ENCODE measurements around the gene ERC2.
A peak's percentile ranks its signal among the peaks of the same experiment; 100 is the strongest.

The ERC2 gene

DNA sequence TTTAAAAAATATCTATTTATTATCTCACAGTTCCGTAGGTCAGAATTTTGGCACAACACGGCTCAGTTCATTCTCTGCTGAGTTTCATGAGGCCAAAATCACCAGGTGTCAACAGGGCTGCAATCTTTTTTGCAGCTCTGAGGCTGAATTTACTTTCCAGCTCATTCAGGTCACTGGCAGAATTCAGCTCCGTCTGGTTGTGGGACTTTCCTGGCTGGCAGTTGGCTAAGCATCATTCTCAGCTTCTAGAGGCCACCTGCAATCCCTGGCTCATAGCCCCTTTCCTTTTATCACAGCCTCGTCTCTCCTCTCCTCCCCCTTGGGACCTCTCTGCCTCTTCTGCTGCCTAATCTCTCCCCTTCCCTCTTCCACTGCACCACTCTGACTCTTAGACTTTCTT lies 807.1 kb downstream of the ERC2 start:
- no peak overlapping the region for H3K4me3 Mint-ChIP-seq
- H3K9me3 Mint-ChIP-seq, result no peaks in the 10 kb centered on the region
- H3K27ac Mint-ChIP-seq, result no peak overlapping the region
- H3K36me3 Mint-ChIP-seq, result no peaks in the 10 kb centered on the region
- H3K4me1 Mint-ChIP-seq, result peaks cover 7% of the 10 kb centered on the region
- CTCF ChIA-PET, result no interaction called here
- no peak for DNase-seq
- peaks cover 2% of the 10 kb centered on the region for H3K27me3 Mint-ChIP-seq

DNA sequence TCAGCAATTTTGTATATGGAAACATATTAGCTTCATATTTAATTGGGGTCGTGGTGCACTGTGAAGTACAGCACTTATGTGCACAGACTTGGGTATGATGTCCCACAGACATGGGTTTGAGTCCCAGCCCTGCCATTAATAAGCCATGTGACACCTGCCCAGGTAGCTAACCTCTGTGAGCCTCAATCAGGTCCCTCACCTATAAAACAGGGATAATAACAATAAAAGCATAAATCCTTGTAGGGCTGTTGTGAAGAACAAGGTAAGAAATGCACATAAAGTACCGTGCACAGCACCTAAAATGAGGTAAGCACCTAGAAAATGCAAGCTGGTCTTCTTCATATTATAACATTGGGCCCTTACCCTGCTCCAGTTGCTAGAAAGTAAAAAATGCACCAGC lies 807.6 kb downstream of the ERC2 start:
- no peaks in the 10 kb centered on the region for H3K36me3 Mint-ChIP-seq
- no peak overlapping the region for H3K27ac Mint-ChIP-seq
- CTCF ChIA-PET, result no interaction called here
- peaks cover 7% of the 10 kb centered on the region for H3K4me1 Mint-ChIP-seq
- no peak for DNase-seq
- H3K27me3 Mint-ChIP-seq, result no peaks in the 10 kb centered on the region
- H3K4me3 Mint-ChIP-seq, result no peak overlapping the region
- no peaks in the 10 kb centered on the region for H3K9me3 Mint-ChIP-seq

DNA sequence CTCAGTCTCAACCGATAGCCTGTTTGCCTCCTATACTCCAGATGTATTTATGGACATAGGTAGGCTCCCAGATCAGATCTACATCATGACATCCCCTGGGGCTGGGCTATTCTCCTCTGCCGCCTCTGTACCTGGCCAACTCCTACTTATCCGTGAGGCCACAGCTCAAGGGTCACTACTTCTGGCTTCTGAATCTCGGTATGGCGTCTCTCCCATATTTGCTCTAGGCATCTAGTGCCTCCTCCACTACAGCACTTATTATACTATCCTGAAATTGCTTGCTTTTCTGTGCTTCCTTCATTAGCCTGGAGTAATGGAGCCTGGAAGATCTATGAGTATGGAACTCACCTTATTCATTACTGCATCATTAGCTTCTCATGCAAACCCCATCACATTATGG lies 808.6 kb downstream of the ERC2 start:
- no peaks in the 10 kb centered on the region for H3K27me3 Mint-ChIP-seq
- H3K9me3 Mint-ChIP-seq, result no peaks in the 10 kb centered on the region
- H3K4me3 Mint-ChIP-seq, result no peak overlapping the region
- no peak for DNase-seq
- peaks cover 10% of the 10 kb centered on the region for H3K4me1 Mint-ChIP-seq
- CTCF ChIA-PET, result no interaction called here
- no peak overlapping the region for H3K27ac Mint-ChIP-seq
- H3K36me3 Mint-ChIP-seq, result no peaks in the 10 kb centered on the region

DNA sequence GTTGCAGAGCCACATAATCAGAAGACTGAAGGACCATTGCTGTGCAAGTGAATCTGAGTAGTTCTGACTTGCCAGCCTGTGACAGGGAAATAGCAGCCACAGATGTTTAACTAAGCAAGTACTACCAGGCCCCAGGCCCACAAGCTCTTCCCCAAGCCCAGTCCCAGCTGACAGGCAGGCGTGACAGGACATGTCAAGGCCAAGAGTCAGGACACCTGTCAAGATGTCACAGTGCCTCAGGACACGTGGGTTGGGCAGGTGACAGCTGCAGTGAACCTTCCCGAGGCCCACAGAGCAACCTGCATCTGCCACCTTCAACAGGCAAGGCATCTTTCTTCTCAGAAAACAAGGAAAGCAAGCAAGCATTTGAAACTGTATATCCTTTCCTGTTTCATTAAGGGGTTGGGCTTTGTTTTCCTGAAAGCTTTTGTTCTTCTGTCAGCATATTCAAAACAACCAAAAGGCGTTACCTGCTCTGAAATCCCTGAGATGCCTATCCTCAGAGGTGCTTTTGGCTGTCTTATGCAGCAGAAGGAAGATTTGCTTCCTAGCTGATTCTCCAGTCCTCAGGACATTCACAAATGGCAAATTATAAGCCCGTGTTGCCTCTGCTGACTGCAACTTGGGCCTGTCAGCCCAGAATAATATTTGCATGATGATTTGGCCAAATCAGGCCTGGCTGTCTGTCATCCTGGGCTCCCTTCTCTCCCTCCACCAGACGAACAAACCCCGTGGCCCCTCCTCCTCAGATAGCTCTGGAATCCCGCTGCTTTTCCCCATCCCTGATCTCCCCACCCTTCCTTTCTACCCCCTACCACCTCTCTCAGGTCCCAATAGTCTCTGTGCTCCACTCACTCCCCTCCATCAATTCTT lies 809.3 kb downstream of the ERC2 start:
- H3K27me3 Mint-ChIP-seq, result no peaks in the 10 kb centered on the region
- H3K4me3 Mint-ChIP-seq, result no peak overlapping the region
- H3K9me3 Mint-ChIP-seq, result no peaks in the 10 kb centered on the region
- H3K27ac Mint-ChIP-seq, result no peak overlapping the region
- DNase-seq, result no peak
- CTCF ChIA-PET, result no interaction called here
- peaks cover 10% of the 10 kb centered on the region for H3K4me1 Mint-ChIP-seq
- H3K36me3 Mint-ChIP-seq, result no peaks in the 10 kb centered on the region

DNA sequence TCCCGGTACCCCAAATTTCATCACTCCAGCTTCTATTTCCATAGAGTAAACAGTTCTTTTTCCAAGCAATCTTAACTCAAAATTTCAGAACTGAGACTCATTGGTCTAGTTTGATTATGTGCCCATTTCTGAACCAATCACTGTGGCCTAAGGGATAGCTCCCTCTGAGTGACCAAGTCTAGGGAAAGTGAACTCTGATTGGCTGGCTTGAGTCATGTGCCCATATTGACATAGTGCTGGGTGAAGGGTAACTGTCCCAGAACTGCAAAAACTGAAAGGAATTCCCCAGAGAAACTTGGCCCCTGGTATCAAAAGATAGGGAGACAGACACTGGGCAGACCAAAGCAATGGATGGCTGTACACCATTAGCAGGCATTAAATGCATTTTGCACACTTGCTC lies 810.0 kb downstream of the ERC2 start:
- H3K9me3 Mint-ChIP-seq, result no peaks in the 10 kb centered on the region
- CTCF ChIA-PET, result no interaction called here
- no peak overlapping the region for H3K4me3 Mint-ChIP-seq
- H3K27ac Mint-ChIP-seq, result no peak overlapping the region
- no peak for DNase-seq
- no peaks in the 10 kb centered on the region for H3K36me3 Mint-ChIP-seq
- H3K27me3 Mint-ChIP-seq, result no peaks in the 10 kb centered on the region
- peaks cover 13% of the 10 kb centered on the region for H3K4me1 Mint-ChIP-seq

DNA sequence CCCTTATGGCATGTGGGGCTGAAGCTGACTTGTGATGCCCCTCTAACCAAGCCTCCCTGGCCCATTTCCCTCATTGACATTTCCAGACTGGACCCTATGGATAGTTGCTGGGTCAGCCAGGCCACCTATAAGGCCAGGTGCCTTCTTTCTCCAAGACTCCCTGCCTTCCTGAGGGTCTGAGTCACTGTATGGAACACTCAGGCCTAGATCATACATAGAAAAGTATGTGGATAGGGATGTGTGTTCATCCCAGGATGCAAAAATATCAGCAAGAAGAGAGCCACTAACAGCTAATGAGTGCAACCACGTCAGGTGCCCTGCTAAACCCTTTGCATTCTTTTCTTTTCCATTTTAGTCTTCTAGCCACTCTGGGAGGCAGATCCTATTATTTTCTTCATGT lies 812.7 kb downstream of the ERC2 start:
- H3K4me3 Mint-ChIP-seq, result no peak overlapping the region
- CTCF ChIA-PET, result no interaction called here
- H3K27me3 Mint-ChIP-seq, result no peaks in the 10 kb centered on the region
- H3K9me3 Mint-ChIP-seq, result no peaks in the 10 kb centered on the region
- H3K36me3 Mint-ChIP-seq, result no peaks in the 10 kb centered on the region
- H3K27ac Mint-ChIP-seq, result no peak overlapping the region
- peaks cover 13% of the 10 kb centered on the region for H3K4me1 Mint-ChIP-seq
- no peak for DNase-seq

DNA sequence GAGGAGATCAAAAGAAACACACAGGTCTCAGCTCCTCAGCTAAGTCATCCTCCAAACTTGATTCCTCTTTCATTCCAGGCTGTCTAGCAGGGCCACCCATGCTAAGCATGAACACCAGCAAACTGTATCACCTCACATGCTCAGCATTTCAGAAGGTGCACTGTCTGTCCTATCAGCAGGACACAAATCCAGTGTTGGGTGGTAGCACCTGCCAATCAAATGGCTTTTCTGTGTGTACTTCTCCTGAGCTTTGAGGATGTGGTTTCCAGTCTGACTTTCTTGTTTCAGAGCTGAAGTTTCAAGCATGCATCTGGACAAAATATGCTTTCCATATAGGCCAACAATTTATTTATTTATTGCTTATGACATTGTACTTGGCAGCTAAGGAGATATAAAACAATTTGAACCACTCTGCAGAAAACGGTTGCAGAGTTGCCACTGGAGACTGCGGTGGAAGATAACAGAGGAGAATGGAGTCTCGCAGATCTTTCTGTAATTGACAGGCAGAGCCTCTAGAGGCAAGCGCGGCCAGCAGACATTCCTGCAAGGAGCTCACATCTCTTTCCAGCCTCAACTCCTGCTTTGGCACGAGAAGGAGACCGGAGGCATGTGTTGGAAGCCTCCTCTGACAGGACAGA lies 814.0 kb downstream of the ERC2 start:
- Mint-ChIP-seq H3K4me3 (no peak overlapping the region), H3K36me3 (no peaks in the 10 kb centered on the region), H3K4me1 (peaks cover 13% of the 10 kb centered on the region), H3K27ac (no peak overlapping the region), H3K9me3 (no peaks in the 10 kb centered on the region), H3K27me3 (no peaks in the 10 kb centered on the region)
- DNase-seq, result peak; percentile 32
- CTCF ChIA-PET, result no interaction called here

DNA sequence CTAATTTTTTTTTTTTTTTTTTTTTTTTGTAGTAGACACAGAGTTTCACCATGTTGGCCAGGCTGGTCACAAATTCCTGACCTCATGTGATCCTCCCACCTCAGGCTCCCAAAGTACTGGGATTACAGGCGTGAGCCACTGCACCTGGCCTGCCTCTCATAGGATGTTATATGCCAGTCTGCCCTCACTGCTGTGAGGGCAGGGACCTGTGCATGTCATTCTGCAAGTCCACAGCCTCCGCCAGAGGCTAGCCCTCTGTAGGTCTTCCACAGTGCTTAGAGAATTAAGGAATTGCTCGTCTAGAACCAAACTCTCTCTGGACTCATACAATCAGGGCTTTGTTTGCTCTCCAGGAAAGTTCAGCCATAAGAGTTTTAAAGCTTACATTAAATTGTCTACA lies 817.3 kb downstream of the ERC2 start:
- no peak for DNase-seq
- Mint-ChIP-seq H3K36me3 (no peaks in the 10 kb centered on the region), H3K27ac (no peak overlapping the region), H3K27me3 (no peaks in the 10 kb centered on the region), H3K9me3 (no peaks in the 10 kb centered on the region), H3K4me3 (no peak overlapping the region), H3K4me1 (peaks cover 13% of the 10 kb centered on the region)
- CTCF ChIA-PET, result no interaction called here

DNA sequence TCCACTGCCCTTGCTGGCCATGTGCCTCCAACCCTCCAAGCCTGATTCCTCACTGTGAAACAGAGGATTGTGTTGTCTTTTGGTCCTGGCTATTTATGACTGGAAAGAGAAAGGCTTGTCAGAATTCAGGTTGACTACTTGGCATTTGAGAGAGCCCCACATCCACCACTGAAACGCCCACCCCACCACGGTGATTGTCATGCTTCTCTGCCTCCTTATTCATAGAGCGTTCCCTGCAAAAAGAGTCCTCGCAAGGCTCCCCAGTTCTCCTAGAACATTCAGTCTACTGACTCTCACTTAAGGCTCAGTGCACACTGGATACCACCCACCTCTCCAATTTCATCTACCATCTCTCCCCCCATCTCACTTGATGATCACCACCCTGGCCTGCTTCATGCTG lies 818.3 kb downstream of the ERC2 start:
- H3K27me3 Mint-ChIP-seq, result no peaks in the 10 kb centered on the region
- no peak for DNase-seq
- peaks cover 11% of the 10 kb centered on the region for H3K4me1 Mint-ChIP-seq
- no peak overlapping the region for H3K27ac Mint-ChIP-seq
- CTCF ChIA-PET, result no interaction called here
- H3K4me3 Mint-ChIP-seq, result no peak overlapping the region
- no peaks in the 10 kb centered on the region for H3K36me3 Mint-ChIP-seq
- H3K9me3 Mint-ChIP-seq, result no peaks in the 10 kb centered on the region

DNA sequence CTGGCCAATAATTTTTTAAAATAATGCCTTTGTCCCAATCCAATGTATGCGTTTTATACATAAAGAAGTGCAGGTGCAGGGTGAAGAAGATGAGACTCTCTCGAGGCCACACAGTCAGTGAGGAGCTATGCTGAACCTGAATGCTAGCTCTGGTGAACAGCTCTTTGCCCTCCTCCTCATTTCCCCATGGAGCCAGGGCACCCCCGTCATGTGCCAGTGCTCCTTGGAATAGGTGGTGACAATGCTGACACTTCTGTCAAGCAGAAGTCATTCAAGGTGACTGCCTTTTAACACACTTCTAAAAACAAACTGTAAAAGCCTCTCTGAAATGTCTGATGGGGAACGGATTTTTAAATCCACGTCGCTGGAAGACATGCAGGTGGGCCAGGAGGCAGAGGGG lies 818.7 kb downstream of the ERC2 start:
- CTCF ChIA-PET, result no interaction called here
- no peaks in the 10 kb centered on the region for H3K27me3 Mint-ChIP-seq
- H3K4me1 Mint-ChIP-seq, result peaks cover 7% of the 10 kb centered on the region
- no peak for DNase-seq
- H3K27ac Mint-ChIP-seq, result no peak overlapping the region
- no peak overlapping the region for H3K4me3 Mint-ChIP-seq
- no peaks in the 10 kb centered on the region for H3K9me3 Mint-ChIP-seq
- no peaks in the 10 kb centered on the region for H3K36me3 Mint-ChIP-seq

DNA sequence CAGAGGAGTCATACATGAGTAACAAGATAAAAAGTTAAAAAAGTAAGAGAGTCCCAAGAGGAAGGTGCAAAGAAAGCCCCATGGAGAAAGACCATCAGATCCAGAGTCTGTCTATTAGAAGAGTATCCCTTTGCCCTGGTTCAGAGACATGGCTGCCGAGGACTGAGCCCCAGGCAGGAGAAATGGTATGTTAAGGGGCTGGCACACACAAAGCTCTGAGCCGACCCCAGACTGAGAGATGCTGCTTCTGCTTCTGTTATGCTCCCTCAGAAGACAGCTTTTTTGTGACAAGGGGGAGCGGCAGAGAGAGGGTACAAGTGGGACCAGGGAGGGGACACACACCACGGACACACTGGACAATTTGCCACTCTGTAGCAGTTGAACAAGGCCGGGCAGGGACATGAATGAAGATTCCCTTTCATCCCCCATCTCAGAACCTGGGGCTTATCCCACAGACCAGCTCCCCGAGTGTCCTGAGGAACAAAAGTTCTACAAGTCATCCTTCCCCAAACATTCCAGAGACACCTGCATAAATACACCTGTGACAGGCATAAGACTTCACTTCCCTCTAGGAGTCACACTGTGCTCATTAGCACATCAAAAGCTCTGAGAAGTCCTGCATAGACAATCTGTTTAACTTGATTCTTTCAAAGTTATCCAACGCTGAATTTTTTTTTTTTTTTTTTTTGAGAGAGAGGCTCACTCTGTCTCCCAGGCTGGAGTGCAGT lies 819.5 kb downstream of the ERC2 start:
- peaks cover under 1% of the 10 kb centered on the region for H3K4me1 Mint-ChIP-seq
- no peaks in the 10 kb centered on the region for H3K9me3 Mint-ChIP-seq
- H3K36me3 Mint-ChIP-seq, result no peaks in the 10 kb centered on the region
- DNase-seq, result no peak
- H3K27me3 Mint-ChIP-seq, result no peaks in the 10 kb centered on the region
- H3K27ac Mint-ChIP-seq, result no peak overlapping the region
- CTCF ChIA-PET, result no interaction called here
- no peak overlapping the region for H3K4me3 Mint-ChIP-seq

DNA sequence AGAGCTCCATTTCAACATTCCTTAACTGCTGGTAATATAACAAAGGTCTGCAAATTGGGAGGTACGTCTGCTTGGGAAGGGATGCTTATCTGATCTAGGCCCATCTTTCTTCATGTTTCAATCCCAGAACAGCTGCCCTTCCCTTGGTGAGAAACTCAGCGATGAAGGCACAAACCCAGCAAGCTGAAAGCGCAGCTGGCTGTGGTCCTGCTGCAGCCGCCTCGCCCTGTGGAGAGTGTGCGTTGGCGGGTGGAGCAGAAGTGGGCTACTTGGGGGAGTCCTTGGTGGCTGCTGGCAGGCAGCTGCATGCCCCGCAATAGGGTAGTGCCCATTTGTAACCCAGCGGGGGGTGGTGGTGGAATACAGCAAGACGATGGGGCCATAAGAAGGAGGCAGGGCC lies 820.6 kb downstream of the ERC2 start:
- H3K4me3 Mint-ChIP-seq, result no peak overlapping the region
- no peaks in the 10 kb centered on the region for H3K9me3 Mint-ChIP-seq
- no peak overlapping the region for H3K27ac Mint-ChIP-seq
- no peaks in the 10 kb centered on the region for H3K27me3 Mint-ChIP-seq
- DNase-seq, result no peak
- no peaks in the 10 kb centered on the region for H3K4me1 Mint-ChIP-seq
- CTCF ChIA-PET, result no interaction called here
- no peaks in the 10 kb centered on the region for H3K36me3 Mint-ChIP-seq

DNA sequence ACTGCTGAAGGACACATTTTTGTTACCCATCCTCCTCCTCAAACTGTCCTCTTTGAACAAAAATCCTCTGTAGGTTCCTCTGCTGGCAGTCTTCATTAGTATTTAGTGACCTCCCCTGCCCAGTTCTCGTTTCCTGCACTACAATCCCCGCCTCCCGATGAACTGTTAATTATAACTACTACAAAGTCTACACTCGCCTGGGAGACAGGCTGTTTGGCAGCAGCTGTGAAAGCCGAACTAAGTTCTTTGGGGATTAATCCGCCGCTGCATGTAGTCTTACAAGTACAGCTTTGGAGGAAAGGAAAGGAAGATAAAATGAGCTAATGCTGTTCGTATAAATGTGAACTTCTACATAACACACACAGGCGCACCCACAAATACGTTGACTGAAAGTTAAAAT lies 821.2 kb downstream of the ERC2 start:
- Mint-ChIP-seq H3K27ac (no peak overlapping the region), H3K4me1 (no peaks in the 10 kb centered on the region), H3K27me3 (no peaks in the 10 kb centered on the region), H3K9me3 (no peaks in the 10 kb centered on the region), H3K36me3 (no peaks in the 10 kb centered on the region), H3K4me3 (no peak overlapping the region)
- CTCF ChIA-PET, result no interaction called here
- DNase-seq, result no peak

DNA sequence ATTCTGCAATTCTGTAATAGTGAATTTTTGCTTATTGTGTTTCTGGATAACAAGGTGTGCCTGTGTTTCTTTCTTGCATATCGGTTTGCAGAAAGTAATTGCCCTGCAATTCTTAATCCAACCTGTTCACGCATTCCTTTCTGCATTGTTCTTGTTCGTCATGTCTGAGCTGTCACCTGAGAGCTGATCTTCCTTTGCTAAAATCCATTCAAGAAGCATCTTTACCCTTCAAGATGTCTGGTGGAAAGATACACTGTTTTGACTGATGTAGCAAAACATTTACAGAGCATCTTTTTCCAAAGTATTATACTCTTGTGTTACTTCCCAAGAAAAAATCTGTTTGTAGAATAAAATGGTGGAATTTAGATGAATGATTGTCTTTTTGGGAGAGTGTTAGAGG lies 822.1 kb downstream of the ERC2 start:
- Mint-ChIP-seq H3K9me3 (no peaks in the 10 kb centered on the region), H3K4me3 (no peak overlapping the region), H3K27ac (no peak overlapping the region), H3K4me1 (no peaks in the 10 kb centered on the region), H3K27me3 (no peaks in the 10 kb centered on the region), H3K36me3 (no peaks in the 10 kb centered on the region)
- DNase-seq, result no peak
- CTCF ChIA-PET, result no interaction called here

DNA sequence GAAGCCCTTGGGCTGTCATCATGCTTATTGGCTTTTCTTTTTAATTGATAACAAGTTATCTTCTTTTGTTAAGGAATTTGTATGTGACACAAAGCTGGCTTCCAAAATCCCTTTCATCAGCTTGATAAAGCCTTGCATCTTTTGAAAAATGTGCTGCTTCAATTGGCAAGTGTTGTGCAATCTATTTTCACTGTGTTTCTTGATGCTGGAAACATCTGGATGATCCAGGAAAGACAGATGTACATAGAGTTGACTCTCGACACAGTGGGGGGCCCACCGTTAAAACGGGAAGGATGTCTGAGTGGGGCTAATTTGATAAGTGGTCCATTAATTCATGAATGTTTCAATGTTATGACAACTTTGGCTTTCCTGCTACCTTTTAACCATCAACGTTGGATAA lies 822.8 kb downstream of the ERC2 start:
- Mint-ChIP-seq H3K4me3 (no peak overlapping the region), H3K4me1 (peaks cover under 1% of the 10 kb centered on the region), H3K27ac (peak overlapping the region; percentile 19), H3K36me3 (no peaks in the 10 kb centered on the region), H3K9me3 (no peaks in the 10 kb centered on the region), H3K27me3 (no peaks in the 10 kb centered on the region)
- no peak for DNase-seq
- CTCF ChIA-PET, result no interaction called here

All from activated naive CD4-positive, alpha-beta T cell treated with anti-CD3 and anti-CD28 coated beads, Interleukin-2, amount 10 ng/mL, durations not matched to agents 7 days and 5 days (primary cell).